Activated CD4-positive, alpha-beta T cell treated with anti-CD3 and anti-CD28 coated beads, Interleukin-2, Interleukin-4, amounts not matched to agents 100 ng/mL and 50 ng/mL, durations not matched to agents 16 hours and 8 hours (primary cell): ENCODE measurements around the gene SLC29A3.
A peak's percentile ranks its signal among the peaks of the same experiment; 100 is the strongest.

Source experiments
- DNase-seq: peaks from one replicate; pipeline ENCODE4 v3.0.0-alpha.2; 2020; ENCODE audit warnings: low spot score

The SLC29A3 gene

GRCh38 chr10:71370031-71370430, 51.0 kb downstream of the SLC29A3 start:
- DNase-seq: no peak

- no peak for DNase-seq
Observed at GRCh38 chr10:71371750-71372166, 52.7 kb downstream of the SLC29A3 start.

GRCh38 chr10:71372882-71373495, 53.9 kb downstream of the SLC29A3 start:
- DNase-seq: no peak

GRCh38 chr10:71374481-71375233, 55.6 kb downstream of the SLC29A3 start:
- DNase-seq: no peak

- no peak for DNase-seq
Observed at GRCh38 chr10:71375952-71376351, 56.9 kb downstream of the SLC29A3 start.

GRCh38 chr10:71378336-71379117, 59.5 kb downstream of the SLC29A3 start:
- no peak for DNase-seq

- no peak for DNase-seq
Observed at GRCh38 chr10:71379118-71379766, 60.2 kb downstream of the SLC29A3 start.

GRCh38 chr10:71380841-71381240, 61.8 kb downstream of the SLC29A3 start:
- no peak for DNase-seq

- DNase-seq: no peak
Observed at GRCh38 chr10:71381611-71382010, 62.6 kb downstream of the SLC29A3 start.

GRCh38 chr10:71382028-71382427, 63.0 kb downstream of the SLC29A3 start:
- DNase-seq: no peak

- no peak for DNase-seq
Observed at GRCh38 chr10:71382757-71383156, 63.7 kb downstream of the SLC29A3 start.

GRCh38 chr10:71383972-71384687, 65.1 kb downstream of the SLC29A3 start:
- peak; percentile 64 for DNase-seq

GRCh38 chr10:71388171-71388570, 69.1 kb downstream of the SLC29A3 start:
- no peak for DNase-seq

GRCh38 chr10:71388583-71389310, 69.7 kb downstream of the SLC29A3 start:
- DNase-seq: no peak

GRCh38 chr10:71389768-71390460, 70.9 kb downstream of the SLC29A3 start:
- no peak for DNase-seq

- no peak for DNase-seq
Observed at GRCh38 chr10:71390461-71390835, 71.4 kb downstream of the SLC29A3 start.

GRCh38 chr10:71390921-71391690, 72.0 kb downstream of the SLC29A3 start:
- DNase-seq: no peak

- no peak for DNase-seq
Observed at GRCh38 chr10:71391701-71392100, 72.6 kb downstream of the SLC29A3 start.

- no peak for DNase-seq
Observed at GRCh38 chr10:71392292-71392691, 73.2 kb downstream of the SLC29A3 start.
